HepG2 (cell line): ENCODE data around the gene AGK. TPM values are rescaled to one million over a fixed set of nuclear protein-coding genes. Genes with fewer than 3 reads are reported as not detected.

Source experiments
- ATAC-seq: fragments of 200-7000 bp; cut with Tn5 transposase; 3 replicates; pipeline ENCODE4 v1.9.1; 2020; ENCODE audit warnings: mild to moderate bottlenecking, moderate library complexity
- BruUV-seq: library from RNA; stranded (reverse); fragments of 400-500 nt; replicated peaks from 2 replicates; lab custom pipeline; 2021; lab: Mats Ljungman, UMichigan
- CTCF ChIA-PET: fragments of 300-600 bp; formaldehyde crosslinking; extraction: SDS; loops from one replicate; lab custom pipeline; 2021; ENCODE audit warnings: low total read pairs, inconsistent platforms, low intra/inter-chr PET ratio; lab: Yijun Ruan, JAX
- POLR2A ChIA-PET: fragments of 350-600 bp; sonication (Branson Sonifier 250); formaldehyde crosslinking; loops from one replicate; lab custom pipeline; 2020; ENCODE audit warnings: antibody characterized with exemption, inconsistent platforms; lab: Yijun Ruan, JAX
- DNase-seq: peaks from one replicate; pipeline ENCODE4 v3.0.0-alpha.2; 2015; ENCODE audit warnings: low spot score
- FAIRE-seq: peaks from 3 replicates; lab custom pipeline; 2011; peaks lifted over from hg19 to GRCh38; lab: Jason Lieb, UNC
- H2AFZ ChIP-seq: one replicate; pipeline ENCODE4 v1.6.1; 2011; ENCODE audit warnings: low read length, inconsistent platforms
- H3K27ac ChIP-seq: fragments of 300-600 bp; 3 replicates; pipeline ENCODE4 v1.8.0; 2011; ENCODE audit warnings: mixed run types, mild to moderate bottlenecking, mixed read lengths, low read length, inconsistent platforms; ENCODE audit not compliant: insufficient read depth; ENCODE audit errors: extremely low read length
- H3K27me3 ChIP-seq, 2 experiments: fragments of 200-600 bp in 1 of 2; 2 replicates in 1 of 2; 3 replicates in 1 of 2; pipeline versions ENCODE4 v1.6.0 to v1.8.0; 2011; ENCODE audit warnings: low read length in 2 of 2, mild to moderate bottlenecking in 2 of 2, moderate library complexity in 2 of 2, inconsistent platforms in 1 of 2; ENCODE audit not compliant: insufficient read depth in 2 of 2, control insufficient read depth in 1 of 2
- H3K36me3 ChIP-seq, 2 experiments: fragments of 200-600 bp in 1 of 2; replicated peaks in 1 of 2; 2 replicates in 1 of 2; 3 replicates in 1 of 2; pipeline versions ENCODE4 v1.5.1 to v1.8.0; 2011; ENCODE audit warnings: low read length in 2 of 2, inconsistent platforms in 1 of 2; ENCODE audit not compliant: insufficient read depth in 2 of 2, control insufficient read depth in 1 of 2
- H3K4me1 ChIP-seq: 2 replicates; pipeline ENCODE4 v1.5.1; 2012; ENCODE audit warnings: low read length, inconsistent platforms; ENCODE audit not compliant: insufficient read depth
- H3K4me2 ChIP-seq: 2 replicates; pipeline ENCODE4 v1.6.0; 2011; ENCODE audit warnings: low read depth, low read length, inconsistent platforms
- H3K4me3 ChIP-seq, 3 experiments: fragments of 200-600 bp in 1 of 3; sonication (generic), shearing (Covaris generic) in 1 of 3; replicated peaks in 1 of 3; 2 replicates each; pipeline ENCODE4 v1.5.1; 2011 to 2016; ENCODE audit warnings: low read length in 3 of 3, inconsistent platforms in 2 of 3, low read depth in 2 of 3, mild to moderate bottlenecking in 2 of 3, control low read depth in 1 of 3, mixed read lengths in 1 of 3; ENCODE audit not compliant: insufficient read depth in 1 of 3
- H3K79me2 ChIP-seq: one replicate; pipeline ENCODE4 v1.6.1; 2011; ENCODE audit warnings: low read length, inconsistent platforms; ENCODE audit not compliant: insufficient read depth
- H3K9ac ChIP-seq: 2 replicates; pipeline ENCODE4 v1.6.0; 2011; ENCODE audit warnings: mild to moderate bottlenecking, low read depth, low read length, inconsistent platforms; ENCODE audit not compliant: insufficient read depth
- H3K9me3 ChIP-seq: 2 replicates; pipeline ENCODE4 v1.5.1; 2012; ENCODE audit warnings: mild to moderate bottlenecking, low read length
- H4K20me1 ChIP-seq: 2 replicates; pipeline ENCODE4 v1.6.0; 2011; ENCODE audit warnings: inconsistent platforms, mild to moderate bottlenecking, low read length, moderate library complexity; ENCODE audit not compliant: insufficient read depth
- GATA4 ChIP-seq: sonication (generic); IDR thresholded peaks from 2 replicates; pipeline ENCODE4 v1.6.1; 2016; ENCODE audit warnings: antibody characterized with exemption, low read depth, borderline replicate concordance
- KAT2B ChIP-seq: fragments of 150-350 bp; IDR thresholded peaks from 2 replicates; pipeline ENCODE4 v1.6.1; 2014; ENCODE audit warnings: low read depth, low read length, borderline replicate concordance
- KLF12 ChIP-seq: sonication (generic); formaldehyde crosslinking; IDR thresholded peaks from 2 replicates; pipeline ENCODE4 v1.4.0; 2020; ENCODE audit warnings: missing genetic modification reagents, borderline replicate concordance
- NCOA1 ChIP-seq: sonication (generic); formaldehyde crosslinking; IDR thresholded peaks from 2 replicates; pipeline ENCODE4 v1.9.0; 2021; ENCODE audit warnings: missing genetic modification reagents
- PHF21A ChIP-seq: sonication (generic); formaldehyde crosslinking; IDR thresholded peaks from 2 replicates; pipeline ENCODE4 v1.5.0; 2020; ENCODE audit warnings: mild to moderate bottlenecking, missing genetic modification reagents
- RBAK ChIP-seq: sonication (generic); formaldehyde crosslinking; IDR thresholded peaks from 2 replicates; pipeline ENCODE4 v1.5.1; 2020; ENCODE audit warnings: mild to moderate bottlenecking, missing genetic modification reagents
- ZBTB37 ChIP-seq: sonication (generic); formaldehyde crosslinking; IDR thresholded peaks from 2 replicates; pipeline ENCODE4 v1.4.0; 2020; ENCODE audit warnings: mild to moderate bottlenecking, missing genetic modification reagents
- ZFP91 ChIP-seq: sonication (generic); formaldehyde crosslinking; IDR thresholded peaks from 2 replicates; pipeline ENCODE4 v1.9.0; 2022; ENCODE audit warnings: missing genetic modification reagents, mild to moderate bottlenecking, borderline replicate concordance
- ZNF124 ChIP-seq: sonication (generic); formaldehyde crosslinking; IDR thresholded peaks from 2 replicates; pipeline ENCODE4 v1.4.0; 2020; ENCODE audit warnings: missing genetic modification reagents
- ZNF329 ChIP-seq: sonication (generic); formaldehyde crosslinking; IDR thresholded peaks from 2 replicates; pipeline ENCODE4 v1.9.0; 2021; ENCODE audit warnings: low read depth, mild to moderate bottlenecking, missing genetic modification reagents
- ZNF644 ChIP-seq: IDR thresholded peaks from 2 replicates; pipeline ENCODE4 v1.6.1; 2016; ENCODE audit warnings: low read depth
- WGBS: methylation state at CpG from one replicate; pipeline ENCODE4 v1.1.6; 2017; ENCODE audit warnings: low lambda C conversion rate; 5-methylcytosine and 5-hydroxymethylcytosine counted together
- in situ Hi-C: cut with HindIII; loops from 2 replicates; pipeline ENCODE4 v1.10.0; 2017; ENCODE audit warnings: low pct_unique_long_range_greater_than_20kb; ENCODE audit not compliant: extremely low pct_ligation_motif_present
- intact Hi-C: fragments of 100-400 bp; cut with micrococcal nuclease; formaldehyde crosslinking; loops from one replicate; pipeline ENCODE4 v1.10.0; 2022; ENCODE audit not compliant: unreplicated experiment
- polyA plus RNA-seq, 8 experiments: library from polyadenylated mRNA; depleted of rRNA in 3 of 8; stranded (reverse) in 7 of 8; unstranded in 1 of 8; fragments of >200 nt; fragmentation: Illumina TruSeq in 4 of 8; extraction: Trizol in 4 of 8; gene quantifications; 2 replicates each; pipeline versions ENCODE4 v1.2.1 to v1.2.3, GENCODE V29; 2011 to 2016; ENCODE audit warnings: low read depth in 4 of 8, missing spikeins in 1 of 8, mixed read lengths in 1 of 8; ENCODE audit not compliant: insufficient read depth in 1 of 8
- total RNA-seq, 5 experiments: library from RNA; depleted of rRNA; stranded (reverse); fragments of >200 nt; fragmentation: Illumina TruSeq; extraction: Trizol; gene quantifications; 2 replicates each; pipeline ENCODE4 v1.2.3, GENCODE V29; 2016; ENCODE audit warnings: low read depth in 1 of 5
- TF ChIP-seq, protein P1 (sequence below): sonication (generic); formaldehyde crosslinking; IDR thresholded peaks from 2 replicates; pipeline ENCODE4 v1.5.0; 2020; ENCODE audit warnings: missing genetic modification reagents
- TF ChIP-seq, protein P2 (sequence below): sonication (generic); formaldehyde crosslinking; IDR thresholded peaks from 2 replicates; pipeline ENCODE4 v1.8.1; 2023; ENCODE audit warnings: mild to moderate bottlenecking, missing genetic modification reagents
- TF ChIP-seq, protein P3 (sequence below): sonication (generic); formaldehyde crosslinking; IDR thresholded peaks from 2 replicates; pipeline ENCODE4 v1.5.0; 2020; ENCODE audit warnings: missing genetic modification reagents

AGK gene
- total and polyA plus RNA-seq, 2 of the 13 experiments (the other 11 are each of a cell fraction or from before 2014, with no cell fraction given) = 23.7 to 30.1 TPM

GRCh38 chr7:141659501-141659900 lies 108.3 kb downstream of the AGK start:
- WGBS = 92% methylated on average over 5 of the region's 6 CpGs
- no peaks in the 10 kb centered on the region for H3K27me3 ChIP-seq
- peaks cover 5 to 12% of the 10 kb centered on the region in 2 experiments; a peak in 4 of 5 replicates for H3K36me3 ChIP-seq
- H3K27ac ChIP-seq = no peak overlapping the region
- intact Hi-C loops = no loop called here
- no peaks in the 10 kb centered on the region for H3K79me2 ChIP-seq
- no peak for ATAC-seq
- no peak for DNase-seq
- H4K20me1 ChIP-seq = no peaks in the 10 kb centered on the region
- H3K9ac ChIP-seq = no peak overlapping the region
- no peak overlapping the region for H3K4me2 ChIP-seq
- H3K4me1 ChIP-seq = peaks cover 20% of the 10 kb centered on the region
- H3K4me3 ChIP-seq = no peak overlapping the region
- no TSS peak for BruUV-seq
- ChIA-PET CTCF (no interaction called here), POLR2A (no interaction called here)
- no peaks in the 10 kb centered on the region for H3K9me3 ChIP-seq
- no peak for FAIRE-seq
- no peak for TF ChIP-seq ZNF644 (CRISPR knock-in tag)
- TF ChIP-seq, protein P1, sequence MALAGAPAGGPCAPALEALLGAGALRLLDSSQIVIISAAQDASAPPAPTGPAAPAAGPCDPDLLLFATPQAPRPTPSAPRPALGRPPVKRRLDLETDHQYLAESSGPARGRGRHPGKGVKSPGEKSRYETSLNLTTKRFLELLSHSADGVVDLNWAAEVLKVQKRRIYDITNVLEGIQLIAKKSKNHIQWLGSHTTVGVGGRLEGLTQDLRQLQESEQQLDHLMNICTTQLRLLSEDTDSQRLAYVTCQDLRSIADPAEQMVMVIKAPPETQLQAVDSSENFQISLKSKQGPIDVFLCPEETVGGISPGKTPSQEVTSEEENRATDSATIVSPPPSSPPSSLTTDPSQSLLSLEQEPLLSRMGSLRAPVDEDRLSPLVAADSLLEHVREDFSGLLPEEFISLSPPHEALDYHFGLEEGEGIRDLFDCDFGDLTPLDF (CRISPR knock-in tag) = no peak
- no peak for TF ChIP-seq PHF21A (CRISPR knock-in tag)
- no peak for TF ChIP-seq ZBTB37 (CRISPR knock-in tag)
- no peak for TF ChIP-seq ZNF329 (CRISPR knock-in tag)
- TF ChIP-seq RBAK (CRISPR knock-in tag) = no peak
- TF ChIP-seq KLF12 = no peak
- TF ChIP-seq, protein P2, sequence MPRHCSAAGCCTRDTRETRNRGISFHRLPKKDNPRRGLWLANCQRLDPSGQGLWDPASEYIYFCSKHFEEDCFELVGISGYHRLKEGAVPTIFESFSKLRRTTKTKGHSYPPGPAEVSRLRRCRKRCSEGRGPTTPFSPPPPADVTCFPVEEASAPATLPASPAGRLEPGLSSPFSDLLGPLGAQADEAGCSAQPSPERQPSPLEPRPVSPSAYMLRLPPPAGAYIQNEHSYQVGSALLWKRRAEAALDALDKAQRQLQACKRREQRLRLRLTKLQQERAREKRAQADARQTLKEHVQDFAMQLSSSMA (CRISPR knock-in tag) = no peak
- no peak for TF ChIP-seq ZNF124 (CRISPR knock-in tag)
- no peak for TF ChIP-seq GATA4
- TF ChIP-seq ZFP91 = no peak
- TF ChIP-seq KAT2B = no peak
- TF ChIP-seq, protein P3, sequence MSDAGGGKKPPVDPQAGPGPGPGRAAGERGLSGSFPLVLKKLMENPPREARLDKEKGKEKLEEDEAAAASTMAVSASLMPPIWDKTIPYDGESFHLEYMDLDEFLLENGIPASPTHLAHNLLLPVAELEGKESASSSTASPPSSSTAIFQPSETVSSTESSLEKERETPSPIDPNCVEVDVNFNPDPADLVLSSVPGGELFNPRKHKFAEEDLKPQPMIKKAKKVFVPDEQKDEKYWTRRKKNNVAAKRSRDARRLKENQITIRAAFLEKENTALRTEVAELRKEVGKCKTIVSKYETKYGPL (CRISPR knock-in tag) = no peak
- no peak for TF ChIP-seq NCOA1 (CRISPR knock-in tag)
- in situ Hi-C loops = loop anchor here (10.0 kb wide), 1 partner anchor 75 kb away; the partner anchor contains the start of gene SSBP1
- no peak overlapping the region for H2AFZ ChIP-seq
